ENCODE measurements around the gene SF1.

SF1 gene

DNA sequence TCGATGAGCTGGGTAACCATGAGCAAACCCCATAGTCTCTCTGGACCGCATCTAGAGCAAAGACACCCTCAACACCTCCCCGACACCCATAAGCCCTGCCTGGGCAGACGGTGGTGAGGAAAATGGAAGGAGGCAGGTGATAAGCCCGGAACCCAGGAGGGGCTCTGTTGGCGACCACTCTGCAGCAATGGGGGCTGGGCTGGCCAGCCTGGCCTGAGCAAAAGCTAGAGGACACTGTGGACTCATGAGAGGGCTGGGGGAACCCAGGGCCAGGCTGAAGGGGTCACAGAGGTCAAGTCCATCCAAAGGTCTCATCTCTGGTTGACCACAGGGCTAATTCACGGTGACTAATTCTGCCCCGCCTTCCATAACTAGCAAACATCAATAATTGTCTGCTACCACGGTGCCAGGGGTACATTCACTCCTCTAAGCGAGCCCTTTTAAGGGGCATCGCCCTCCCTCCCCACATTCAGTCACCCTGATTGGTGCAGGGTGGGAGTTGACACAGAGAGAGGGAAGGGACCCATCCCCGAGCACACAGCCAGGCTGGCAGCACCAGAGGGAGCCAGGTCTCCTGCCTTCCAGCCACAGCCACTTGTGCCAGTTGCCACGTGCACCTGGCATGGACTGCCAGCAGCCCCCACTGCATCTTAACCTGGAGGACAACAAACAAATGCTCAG is 22.5 kb downstream of the SF1 start:
- TF ChIP-seq POLR2AphosphoS5 (IDR thresholded peaks at IDR 0.05; ENCODE audit: low read depth) (no peak), GABPA (IDR thresholded peaks at IDR 0.05; ENCODE audit: low read depth) (no peak), SPI1 (IDR thresholded peaks at IDR 0.05; ENCODE audit: borderline replicate concordance, low read depth) (no peak)
- TF ChIP-seq, protein P1, sequence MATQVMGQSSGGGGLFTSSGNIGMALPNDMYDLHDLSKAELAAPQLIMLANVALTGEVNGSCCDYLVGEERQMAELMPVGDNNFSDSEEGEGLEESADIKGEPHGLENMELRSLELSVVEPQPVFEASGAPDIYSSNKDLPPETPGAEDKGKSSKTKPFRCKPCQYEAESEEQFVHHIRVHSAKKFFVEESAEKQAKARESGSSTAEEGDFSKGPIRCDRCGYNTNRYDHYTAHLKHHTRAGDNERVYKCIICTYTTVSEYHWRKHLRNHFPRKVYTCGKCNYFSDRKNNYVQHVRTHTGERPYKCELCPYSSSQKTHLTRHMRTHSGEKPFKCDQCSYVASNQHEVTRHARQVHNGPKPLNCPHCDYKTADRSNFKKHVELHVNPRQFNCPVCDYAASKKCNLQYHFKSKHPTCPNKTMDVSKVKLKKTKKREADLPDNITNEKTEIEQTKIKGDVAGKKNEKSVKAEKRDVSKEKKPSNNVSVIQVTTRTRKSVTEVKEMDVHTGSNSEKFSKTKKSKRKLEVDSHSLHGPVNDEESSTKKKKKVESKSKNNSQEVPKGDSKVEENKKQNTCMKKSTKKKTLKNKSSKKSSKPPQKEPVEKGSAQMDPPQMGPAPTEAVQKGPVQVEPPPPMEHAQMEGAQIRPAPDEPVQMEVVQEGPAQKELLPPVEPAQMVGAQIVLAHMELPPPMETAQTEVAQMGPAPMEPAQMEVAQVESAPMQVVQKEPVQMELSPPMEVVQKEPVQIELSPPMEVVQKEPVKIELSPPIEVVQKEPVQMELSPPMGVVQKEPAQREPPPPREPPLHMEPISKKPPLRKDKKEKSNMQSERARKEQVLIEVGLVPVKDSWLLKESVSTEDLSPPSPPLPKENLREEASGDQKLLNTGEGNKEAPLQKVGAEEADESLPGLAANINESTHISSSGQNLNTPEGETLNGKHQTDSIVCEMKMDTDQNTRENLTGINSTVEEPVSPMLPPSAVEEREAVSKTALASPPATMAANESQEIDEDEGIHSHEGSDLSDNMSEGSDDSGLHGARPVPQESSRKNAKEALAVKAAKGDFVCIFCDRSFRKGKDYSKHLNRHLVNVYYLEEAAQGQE (IDR thresholded peaks at IDR 0.05; ENCODE audit: insufficient replicate concordance, low read depth) = no peak
- TF ChIP-seq, protein P2, sequence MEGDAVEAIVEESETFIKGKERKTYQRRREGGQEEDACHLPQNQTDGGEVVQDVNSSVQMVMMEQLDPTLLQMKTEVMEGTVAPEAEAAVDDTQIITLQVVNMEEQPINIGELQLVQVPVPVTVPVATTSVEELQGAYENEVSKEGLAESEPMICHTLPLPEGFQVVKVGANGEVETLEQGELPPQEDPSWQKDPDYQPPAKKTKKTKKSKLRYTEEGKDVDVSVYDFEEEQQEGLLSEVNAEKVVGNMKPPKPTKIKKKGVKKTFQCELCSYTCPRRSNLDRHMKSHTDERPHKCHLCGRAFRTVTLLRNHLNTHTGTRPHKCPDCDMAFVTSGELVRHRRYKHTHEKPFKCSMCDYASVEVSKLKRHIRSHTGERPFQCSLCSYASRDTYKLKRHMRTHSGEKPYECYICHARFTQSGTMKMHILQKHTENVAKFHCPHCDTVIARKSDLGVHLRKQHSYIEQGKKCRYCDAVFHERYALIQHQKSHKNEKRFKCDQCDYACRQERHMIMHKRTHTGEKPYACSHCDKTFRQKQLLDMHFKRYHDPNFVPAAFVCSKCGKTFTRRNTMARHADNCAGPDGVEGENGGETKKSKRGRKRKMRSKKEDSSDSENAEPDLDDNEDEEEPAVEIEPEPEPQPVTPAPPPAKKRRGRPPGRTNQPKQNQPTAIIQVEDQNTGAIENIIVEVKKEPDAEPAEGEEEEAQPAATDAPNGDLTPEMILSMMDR (IDR thresholded peaks at IDR 0.05; ENCODE audit: insufficient read depth, low read length) = no peak
- H3K4me3 ChIP-seq (replicated peaks; ENCODE audit: insufficient read depth, low read length) = no peak overlapping the region
- H3K27me3 ChIP-seq (ENCODE audit: insufficient read depth, poor library complexity, severe bottlenecking) = no peaks in the 10 kb centered on the region
- DNase-seq (ENCODE audit: low read depth in 1 of 2, low spot score in 1 of 2) = no peak
- no peak overlapping the region for H3K27ac ChIP-seq (replicated peaks)

DNA sequence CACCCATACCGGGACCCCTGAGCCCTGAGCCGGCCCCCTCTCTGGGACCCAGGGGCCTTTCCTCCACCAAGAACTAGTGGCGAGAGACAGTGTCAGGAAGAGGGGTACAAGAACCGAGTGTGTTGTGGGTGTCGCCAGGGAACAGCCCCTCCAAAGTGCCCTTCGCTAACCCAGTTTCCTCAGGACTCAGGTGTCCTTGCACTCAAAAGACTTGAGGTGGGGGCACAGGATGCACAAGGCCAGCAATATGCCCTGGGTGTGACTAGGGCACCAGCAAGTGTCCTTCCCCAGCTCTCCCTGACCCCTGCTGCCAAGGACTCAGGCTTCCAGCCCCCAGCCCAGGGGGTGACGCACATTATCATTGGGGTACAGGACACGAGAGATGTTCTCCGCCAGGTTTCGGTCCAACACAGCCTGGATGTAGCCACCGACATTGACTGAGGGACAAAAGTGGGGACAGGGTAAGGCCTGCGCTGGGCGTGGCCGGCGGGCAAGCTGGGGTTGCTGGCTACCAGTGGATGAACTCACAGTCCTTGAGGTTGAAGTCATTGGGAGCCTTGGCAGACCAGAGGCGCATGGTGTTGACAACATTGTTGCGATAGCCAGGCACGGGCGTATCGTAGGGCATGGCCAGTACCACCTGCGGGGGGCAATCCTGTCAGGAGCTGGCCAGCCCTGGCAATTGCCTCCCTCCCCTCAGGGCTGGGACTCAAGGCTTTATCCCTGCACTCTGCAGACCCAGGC is 23.3 kb downstream of the SF1 start:
- H3K27me3 ChIP-seq (ENCODE audit: insufficient read depth, poor library complexity, severe bottlenecking) = no peaks in the 10 kb centered on the region
- no peak overlapping the region for H3K4me3 ChIP-seq (replicated peaks; ENCODE audit: insufficient read depth, low read length)
- H3K27ac ChIP-seq (replicated peaks) = no peak overlapping the region
- no peak for TF ChIP-seq SPI1 (IDR thresholded peaks at IDR 0.05; ENCODE audit: borderline replicate concordance, low read depth)
- TF ChIP-seq, protein P2 (IDR thresholded peaks at IDR 0.05; ENCODE audit: insufficient read depth, low read length) = no peak
- TF ChIP-seq, protein P1 (IDR thresholded peaks at IDR 0.05; ENCODE audit: insufficient replicate concordance, low read depth) = no peak
- no peak for TF ChIP-seq GABPA (IDR thresholded peaks at IDR 0.05; ENCODE audit: low read depth)
- no peak for TF ChIP-seq POLR2AphosphoS5 (IDR thresholded peaks at IDR 0.05; ENCODE audit: low read depth)
- no peak for DNase-seq (ENCODE audit: low read depth in 1 of 2, low spot score in 1 of 2)

DNA sequence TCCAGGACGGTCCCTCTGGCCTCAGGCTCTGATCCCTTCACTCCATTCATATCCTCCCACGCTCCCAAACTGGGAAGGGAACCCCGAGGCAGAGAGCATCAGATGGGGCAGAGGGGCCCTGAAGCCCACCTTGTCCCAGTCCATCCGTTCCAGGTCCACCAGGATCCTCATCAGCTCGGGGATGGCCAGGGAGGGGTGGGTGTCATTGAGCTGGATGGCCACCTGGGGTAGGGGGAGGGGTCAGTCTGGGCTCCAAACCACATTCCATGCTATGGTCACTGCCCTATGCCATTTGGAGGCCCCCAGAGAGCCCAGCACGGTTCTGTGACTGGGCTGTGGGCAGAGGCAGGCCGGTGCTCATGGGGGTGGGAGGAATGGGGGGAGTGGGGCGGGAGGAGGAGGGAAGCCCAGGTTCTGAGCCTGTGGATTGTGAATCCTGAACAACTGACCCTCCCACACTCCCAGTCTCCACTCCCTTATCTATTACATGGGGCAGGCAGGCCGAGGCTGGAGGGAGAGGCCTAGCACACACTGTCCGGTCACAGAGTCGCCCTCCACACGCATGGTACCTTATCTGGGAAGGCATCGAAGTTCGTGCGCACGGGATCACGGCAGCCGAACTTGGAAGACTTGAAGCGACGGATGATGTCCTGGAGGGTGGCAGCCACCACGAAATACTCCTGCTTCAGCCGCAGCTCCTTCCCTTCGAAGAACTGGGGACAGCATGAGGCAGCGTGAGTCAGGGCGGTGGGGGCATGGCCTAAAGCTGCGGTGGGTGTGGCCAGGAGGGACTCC is 24.0 kb downstream of the SF1 start:
- no peaks in the 10 kb centered on the region for H3K27me3 ChIP-seq (ENCODE audit: insufficient read depth, poor library complexity, severe bottlenecking)
- TF ChIP-seq, protein P2 (IDR thresholded peaks at IDR 0.05; ENCODE audit: insufficient read depth, low read length) = no peak
- TF ChIP-seq GABPA (IDR thresholded peaks at IDR 0.05; ENCODE audit: low read depth) = no peak
- TF ChIP-seq POLR2AphosphoS5 (IDR thresholded peaks at IDR 0.05; ENCODE audit: low read depth) = no peak
- TF ChIP-seq SPI1 (IDR thresholded peaks at IDR 0.05; ENCODE audit: borderline replicate concordance, low read depth) = no peak
- TF ChIP-seq, protein P1 (IDR thresholded peaks at IDR 0.05; ENCODE audit: insufficient replicate concordance, low read depth) = no peak
- no peak overlapping the region for H3K27ac ChIP-seq (replicated peaks)
- no peak overlapping the region for H3K4me3 ChIP-seq (replicated peaks; ENCODE audit: insufficient read depth, low read length)
- no peak for DNase-seq (ENCODE audit: low read depth in 1 of 2, low spot score in 1 of 2)

Data from HL-60 (cell line).